GM19035 (cell line): ENCODE measurements around the gene LIMS2.

ENCODE experiments used
- ATAC-seq: cut with Tn5 transposase; IDR thresholded peaks from one replicate; pipeline ENCODE4 v1.9.1; 2021; ENCODE audit not compliant: unreplicated experiment

Gene LIMS2

GRCh38 chr2:127659408-127660290, 15.7 kb downstream of the LIMS2 start:
- ATAC-seq, result no peak

GRCh38 chr2:127658641-127659407, 16.5 kb downstream of the LIMS2 start:
- no peak for ATAC-seq

- ATAC-seq, result no peak
These were observed 17.2 kb downstream of the LIMS2 start for GRCh38 chr2:127658146-127658545.

- ATAC-seq, result no peak
These were observed 18.1 kb downstream of the LIMS2 start for GRCh38 chr2:127657232-127657595.

- no peak for ATAC-seq
These were observed 18.6 kb downstream of the LIMS2 start for GRCh38 chr2:127656569-127657231.

GRCh38 chr2:127655209-127656073, 19.9 kb downstream of the LIMS2 start:
- no peak for ATAC-seq

- ATAC-seq, result no peak
These were observed 20.5 kb downstream of the LIMS2 start for GRCh38 chr2:127654838-127655175.

GRCh38 chr2:127654084-127654837, 21.1 kb downstream of the LIMS2 start:
- ATAC-seq, result no peak

- no peak for ATAC-seq
These were observed 21.8 kb downstream of the LIMS2 start for GRCh38 chr2:127653421-127654083.

GRCh38 chr2:127652786-127653357, 22.5 kb downstream of the LIMS2 start:
- no peak for ATAC-seq

- ATAC-seq, result no peak
These were observed 23.3 kb downstream of the LIMS2 start for GRCh38 chr2:127651971-127652550.

GRCh38 chr2:127651381-127651809, 23.9 kb downstream of the LIMS2 start:
- ATAC-seq, result no peak

GRCh38 chr2:127650785-127651380, 24.4 kb downstream of the LIMS2 start:
- no peak for ATAC-seq

GRCh38 chr2:127650041-127650784, 25.1 kb downstream of the LIMS2 start:
- ATAC-seq, result peak; percentile 15

- ATAC-seq, result peak; percentile 76
These were observed 25.7 kb downstream of the LIMS2 start for GRCh38 chr2:127649684-127650040.

- ATAC-seq, result no peak
These were observed 26.2 kb downstream of the LIMS2 start for GRCh38 chr2:127649100-127649611.

- ATAC-seq, result no peak
These were observed 27.0 kb downstream of the LIMS2 start for GRCh38 chr2:127648321-127648720.
